GM06990 (cell line): ENCODE measurements around the gene SIRPB1.

Experiments
- DNase-seq: peaks from one replicate; pipeline ENCODE4 v3.0.0-alpha.2; 2011; ENCODE audit not compliant: insufficient read length; ENCODE audit errors: extremely low read depth
- H3K27me3 ChIP-seq: replicated peaks from 2 replicates; pipeline ENCODE4 v1.6.0; 2011; ENCODE audit warnings: low read length; ENCODE audit not compliant: control insufficient read depth, insufficient read depth
- H3K36me3 ChIP-seq: 2 replicates; pipeline ENCODE4 v1.5.1; 2011; ENCODE audit warnings: low read length; ENCODE audit not compliant: control insufficient read depth, insufficient read depth
- H3K4me3 ChIP-seq: replicated peaks from 2 replicates; pipeline ENCODE4 v1.5.1; 2011; ENCODE audit warnings: low read depth, mild to moderate bottlenecking, control low read depth, low read length
- CTCF ChIP-seq: IDR thresholded peaks from 2 replicates; pipeline ENCODE4 v1.5.1; 2011; ENCODE audit warnings: low read length, control low read depth, mild to moderate bottlenecking, inconsistent platforms; ENCODE audit not compliant: insufficient read depth, poor library complexity, severe bottlenecking

SIRPB1 gene

GRCh38 chr20:1637226-1637625 lies 17.4 kb upstream of the SIRPB1 start:
- no peak overlapping the region for H3K4me3 ChIP-seq
- no peak for TF ChIP-seq CTCF
- no peak for DNase-seq
- H3K27me3 ChIP-seq: no peaks in the 10 kb centered on the region
- no peaks in the 10 kb centered on the region for H3K36me3 ChIP-seq

- H3K36me3 ChIP-seq: no peaks in the 10 kb centered on the region
- no peak overlapping the region for H3K4me3 ChIP-seq
- no peak for TF ChIP-seq CTCF
- no peaks in the 10 kb centered on the region for H3K27me3 ChIP-seq
- DNase-seq: no peak
Observed at GRCh38 chr20:1636621-1637020, 16.8 kb upstream of the SIRPB1 start.

GRCh38 chr20:1635291-1635979 lies 15.6 kb upstream of the SIRPB1 start:
- no peaks in the 10 kb centered on the region for H3K36me3 ChIP-seq
- TF ChIP-seq CTCF: no peak
- no peak overlapping the region for H3K4me3 ChIP-seq
- no peak for DNase-seq
- no peaks in the 10 kb centered on the region for H3K27me3 ChIP-seq

- TF ChIP-seq CTCF: no peak
- H3K4me3 ChIP-seq: no peak overlapping the region
- no peaks in the 10 kb centered on the region for H3K36me3 ChIP-seq
- peaks cover 1% of the 10 kb centered on the region for H3K27me3 ChIP-seq
- DNase-seq: no peak
Observed at GRCh38 chr20:1633535-1633934, 13.7 kb upstream of the SIRPB1 start.

GRCh38 chr20:1632178-1632577 lies 12.4 kb upstream of the SIRPB1 start:
- no peak for TF ChIP-seq CTCF
- H3K4me3 ChIP-seq: no peak overlapping the region
- DNase-seq: no peak
- no peaks in the 10 kb centered on the region for H3K36me3 ChIP-seq
- H3K27me3 ChIP-seq: peaks cover 1% of the 10 kb centered on the region
